Measurements from ENCODE around the gene OPN4. TPM values are rescaled to one million over a fixed set of nuclear protein-coding genes. Genes with fewer than 3 reads are reported as not detected.

OPN4 gene
- total RNA-seq, 1 donor from 2014 or later, result not detected

DNA sequence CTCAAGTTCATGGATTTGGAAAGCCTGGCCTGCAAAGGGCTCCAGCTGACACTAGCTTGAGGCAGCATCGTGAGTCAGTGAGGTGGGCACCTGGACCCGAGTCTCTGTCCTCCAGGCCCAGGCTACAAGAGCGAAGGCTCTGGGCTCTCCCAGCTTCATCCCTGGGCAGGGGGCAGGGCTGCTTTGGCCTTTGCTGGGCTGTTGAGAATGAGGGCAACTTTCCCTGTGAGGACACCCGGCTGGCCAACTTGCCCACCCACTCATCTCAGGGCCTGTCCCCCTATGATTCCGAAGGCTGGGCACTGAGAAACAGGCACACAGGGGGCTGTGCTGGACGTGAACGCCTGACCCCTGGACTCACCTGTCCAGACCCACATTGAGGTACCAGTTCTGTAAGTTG is 38.3 kb downstream of the OPN4 start:
- peaks cover 12% of the 10 kb centered on the region for H3K4me1 Mint-ChIP-seq
- no peak overlapping the region for H3K27ac Mint-ChIP-seq
- no peak for DNase-seq (ENCODE audit: low spot score in 2 of 2, unreplicated experiment in 2 of 2)
- H3K4me3 Mint-ChIP-seq, result no peak overlapping the region
- H3K9me3 Mint-ChIP-seq, result no peaks in the 10 kb centered on the region
- TF ChIP-seq, protein P1, sequence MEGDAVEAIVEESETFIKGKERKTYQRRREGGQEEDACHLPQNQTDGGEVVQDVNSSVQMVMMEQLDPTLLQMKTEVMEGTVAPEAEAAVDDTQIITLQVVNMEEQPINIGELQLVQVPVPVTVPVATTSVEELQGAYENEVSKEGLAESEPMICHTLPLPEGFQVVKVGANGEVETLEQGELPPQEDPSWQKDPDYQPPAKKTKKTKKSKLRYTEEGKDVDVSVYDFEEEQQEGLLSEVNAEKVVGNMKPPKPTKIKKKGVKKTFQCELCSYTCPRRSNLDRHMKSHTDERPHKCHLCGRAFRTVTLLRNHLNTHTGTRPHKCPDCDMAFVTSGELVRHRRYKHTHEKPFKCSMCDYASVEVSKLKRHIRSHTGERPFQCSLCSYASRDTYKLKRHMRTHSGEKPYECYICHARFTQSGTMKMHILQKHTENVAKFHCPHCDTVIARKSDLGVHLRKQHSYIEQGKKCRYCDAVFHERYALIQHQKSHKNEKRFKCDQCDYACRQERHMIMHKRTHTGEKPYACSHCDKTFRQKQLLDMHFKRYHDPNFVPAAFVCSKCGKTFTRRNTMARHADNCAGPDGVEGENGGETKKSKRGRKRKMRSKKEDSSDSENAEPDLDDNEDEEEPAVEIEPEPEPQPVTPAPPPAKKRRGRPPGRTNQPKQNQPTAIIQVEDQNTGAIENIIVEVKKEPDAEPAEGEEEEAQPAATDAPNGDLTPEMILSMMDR (IDR thresholded peaks at IDR 0.05; ENCODE audit: unreplicated experiment), result no peak
- peaks cover 7% of the 10 kb centered on the region for H3K27me3 Mint-ChIP-seq (ENCODE audit: low read depth)
- no peaks in the 10 kb centered on the region for H3K36me3 Mint-ChIP-seq

DNA sequence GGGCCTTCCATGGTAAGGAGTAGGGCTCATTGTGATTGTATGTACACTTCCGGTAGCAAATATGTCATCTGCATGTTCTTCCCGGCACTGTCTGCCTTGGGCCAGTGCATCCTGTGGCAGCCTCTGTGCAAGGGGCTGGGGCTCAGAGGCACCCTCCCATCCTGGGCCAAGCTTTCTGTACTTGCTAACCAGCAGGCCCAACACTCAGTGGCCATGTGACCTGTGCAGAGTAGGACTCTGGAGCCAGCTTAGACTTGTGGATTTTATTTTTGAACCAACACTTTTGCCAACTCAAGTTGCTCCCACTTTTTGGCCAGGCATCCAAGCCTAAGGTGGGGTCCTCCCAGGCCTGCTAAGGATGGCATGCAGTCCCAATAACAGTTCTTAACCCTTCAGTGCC is 38.9 kb downstream of the OPN4 start:
- TF ChIP-seq, protein P1 (IDR thresholded peaks at IDR 0.05; ENCODE audit: unreplicated experiment), result no peak
- no peaks in the 10 kb centered on the region for H3K9me3 Mint-ChIP-seq
- H3K4me3 Mint-ChIP-seq, result no peak overlapping the region
- peaks cover 6% of the 10 kb centered on the region for H3K4me1 Mint-ChIP-seq
- no peak overlapping the region for H3K27ac Mint-ChIP-seq
- H3K27me3 Mint-ChIP-seq (ENCODE audit: low read depth), result peaks cover 7% of the 10 kb centered on the region
- DNase-seq (ENCODE audit: low spot score in 2 of 2, unreplicated experiment in 2 of 2), result no peak
- no peaks in the 10 kb centered on the region for H3K36me3 Mint-ChIP-seq

DNA sequence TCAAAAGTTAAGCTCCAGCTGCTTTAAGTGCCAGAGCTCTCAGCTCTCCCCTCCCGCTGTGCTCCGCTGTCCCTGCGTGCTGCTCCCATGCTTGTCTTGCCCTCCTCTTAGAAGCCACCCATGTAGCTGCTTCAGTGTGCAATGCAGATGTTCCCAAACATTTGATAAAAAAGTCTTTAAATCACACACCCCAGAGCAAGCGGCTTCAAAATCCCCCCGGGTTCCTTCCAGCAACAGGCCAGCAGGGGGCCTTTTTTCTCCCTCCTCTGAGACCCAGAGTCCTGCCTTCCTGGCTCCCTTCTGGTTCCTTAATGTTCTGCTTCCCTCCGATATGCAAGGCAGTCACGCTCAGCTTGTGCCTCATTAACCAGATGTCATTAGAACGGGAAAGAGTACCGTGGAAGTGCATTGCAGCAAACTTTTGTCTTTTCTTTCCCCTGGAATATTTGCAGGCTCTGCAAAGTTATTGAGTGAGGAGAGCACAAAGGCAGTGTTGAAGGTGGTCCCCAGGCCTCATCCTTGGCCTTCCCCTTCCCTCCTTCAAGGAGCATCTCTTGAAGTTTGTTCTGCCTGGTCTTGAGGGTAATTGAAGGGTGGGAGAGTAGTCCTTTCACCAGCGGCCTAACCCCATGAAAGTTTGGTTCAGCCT is 39.5 kb downstream of the OPN4 start:
- TF ChIP-seq, protein P1 (IDR thresholded peaks at IDR 0.05; ENCODE audit: unreplicated experiment), result peak; percentile 67
- Mint-ChIP-seq H3K4me1 (peaks cover 4% of the 10 kb centered on the region), H3K36me3 (no peaks in the 10 kb centered on the region), H3K4me3 (no peak overlapping the region), H3K27ac (no peak overlapping the region), H3K9me3 (no peaks in the 10 kb centered on the region), H3K27me3 (ENCODE audit: low read depth) (peaks cover 7% of the 10 kb centered on the region)
- DNase-seq (ENCODE audit: low spot score in 2 of 2, unreplicated experiment in 2 of 2), result peak in 1 of 2 experiments; percentile 60

DNA sequence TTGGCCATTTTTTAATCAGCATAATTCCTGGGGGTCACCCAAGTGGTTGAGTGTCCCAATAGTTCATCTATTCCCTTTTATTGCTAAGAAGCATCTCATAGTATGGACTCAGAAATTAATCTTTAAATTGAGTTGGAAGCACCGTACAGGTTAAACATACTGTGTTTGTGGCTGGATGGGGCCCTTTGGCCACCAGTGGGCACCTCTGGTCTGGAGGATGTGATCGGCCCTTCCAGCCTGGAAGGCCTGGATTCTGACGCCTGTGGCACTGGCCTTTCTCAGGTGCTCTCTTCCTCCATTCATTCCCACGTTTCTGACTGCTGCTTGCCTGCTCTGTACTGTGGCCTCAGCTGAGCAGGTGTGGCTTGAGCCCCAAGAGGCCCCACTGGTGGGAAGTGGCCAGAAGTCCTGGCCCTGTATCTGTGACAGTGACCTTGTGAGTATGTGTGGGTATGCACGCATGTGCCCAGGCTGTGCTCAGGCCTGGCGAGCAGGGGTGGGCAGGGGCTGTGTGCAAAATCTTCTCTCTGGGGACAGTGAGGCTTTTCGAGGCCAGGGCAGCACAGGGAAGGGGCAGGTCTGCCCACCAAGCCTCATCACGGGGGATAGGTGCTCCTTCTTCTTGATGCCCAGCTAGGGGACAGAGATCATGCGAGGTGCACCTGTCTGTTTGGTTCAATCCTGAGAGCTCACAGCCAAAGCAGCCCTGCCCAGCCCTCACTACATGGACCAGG is 44.0 kb downstream of the OPN4 start:
- TF ChIP-seq, protein P1 (IDR thresholded peaks at IDR 0.05; ENCODE audit: unreplicated experiment), result no peak
- no peak overlapping the region for H3K4me3 Mint-ChIP-seq
- H3K4me1 Mint-ChIP-seq, result peaks cover 4% of the 10 kb centered on the region
- no peaks in the 10 kb centered on the region for H3K9me3 Mint-ChIP-seq
- DNase-seq (ENCODE audit: low spot score in 2 of 2, unreplicated experiment in 2 of 2), result no peak
- H3K27ac Mint-ChIP-seq, result no peak overlapping the region
- H3K36me3 Mint-ChIP-seq, result no peaks in the 10 kb centered on the region
- H3K27me3 Mint-ChIP-seq (ENCODE audit: low read depth), result peaks cover 7% of the 10 kb centered on the region

DNA sequence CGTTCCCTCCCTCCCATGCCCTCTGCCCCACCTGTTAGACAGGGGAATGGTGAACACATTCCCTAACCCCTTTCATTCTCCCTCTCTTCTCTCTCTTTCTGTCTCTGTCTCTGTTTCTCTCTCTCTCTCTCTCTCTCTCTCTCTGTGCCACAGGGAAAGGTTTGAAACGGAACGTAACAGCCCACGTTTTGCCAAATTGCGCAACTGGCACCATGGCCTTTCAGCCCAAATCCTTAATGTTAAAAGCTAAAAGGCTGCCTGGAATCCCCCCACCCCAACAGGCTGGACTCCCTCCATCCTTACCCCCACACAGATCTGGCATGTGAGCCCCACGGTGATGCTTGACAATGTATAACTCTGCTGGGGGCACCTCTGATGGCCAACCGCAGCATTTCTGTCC is 44.8 kb downstream of the OPN4 start:
- Mint-ChIP-seq H3K27me3 (ENCODE audit: low read depth) (peaks cover 6% of the 10 kb centered on the region), H3K27ac (no peak overlapping the region), H3K36me3 (no peaks in the 10 kb centered on the region), H3K9me3 (no peaks in the 10 kb centered on the region), H3K4me3 (no peak overlapping the region), H3K4me1 (no peaks in the 10 kb centered on the region)
- DNase-seq (ENCODE audit: low spot score in 2 of 2, unreplicated experiment in 2 of 2), result no peak
- TF ChIP-seq, protein P1 (IDR thresholded peaks at IDR 0.05; ENCODE audit: unreplicated experiment), result no peak
